HL-60/S4 (cell line): Measurements from ENCODE around the gene CHM.
"Not testable (repeated sequence)": the region's sequence is repeated elsewhere in the genome, so short reads cannot be mapped to it uniquely, and the experiment has no call there.

Experiments used
- in situ Hi-C: fragments of 300-500 bp; cut with MboI; formaldehyde crosslinking; loops from 2 replicates; pipeline ENCODE4 v1.14.3; 2022; ENCODE audit warnings: low sequenced_read_pairs

The CHM gene, protein sequence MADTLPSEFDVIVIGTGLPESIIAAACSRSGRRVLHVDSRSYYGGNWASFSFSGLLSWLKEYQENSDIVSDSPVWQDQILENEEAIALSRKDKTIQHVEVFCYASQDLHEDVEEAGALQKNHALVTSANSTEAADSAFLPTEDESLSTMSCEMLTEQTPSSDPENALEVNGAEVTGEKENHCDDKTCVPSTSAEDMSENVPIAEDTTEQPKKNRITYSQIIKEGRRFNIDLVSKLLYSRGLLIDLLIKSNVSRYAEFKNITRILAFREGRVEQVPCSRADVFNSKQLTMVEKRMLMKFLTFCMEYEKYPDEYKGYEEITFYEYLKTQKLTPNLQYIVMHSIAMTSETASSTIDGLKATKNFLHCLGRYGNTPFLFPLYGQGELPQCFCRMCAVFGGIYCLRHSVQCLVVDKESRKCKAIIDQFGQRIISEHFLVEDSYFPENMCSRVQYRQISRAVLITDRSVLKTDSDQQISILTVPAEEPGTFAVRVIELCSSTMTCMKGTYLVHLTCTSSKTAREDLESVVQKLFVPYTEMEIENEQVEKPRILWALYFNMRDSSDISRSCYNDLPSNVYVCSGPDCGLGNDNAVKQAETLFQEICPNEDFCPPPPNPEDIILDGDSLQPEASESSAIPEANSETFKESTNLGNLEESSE

DNA sequence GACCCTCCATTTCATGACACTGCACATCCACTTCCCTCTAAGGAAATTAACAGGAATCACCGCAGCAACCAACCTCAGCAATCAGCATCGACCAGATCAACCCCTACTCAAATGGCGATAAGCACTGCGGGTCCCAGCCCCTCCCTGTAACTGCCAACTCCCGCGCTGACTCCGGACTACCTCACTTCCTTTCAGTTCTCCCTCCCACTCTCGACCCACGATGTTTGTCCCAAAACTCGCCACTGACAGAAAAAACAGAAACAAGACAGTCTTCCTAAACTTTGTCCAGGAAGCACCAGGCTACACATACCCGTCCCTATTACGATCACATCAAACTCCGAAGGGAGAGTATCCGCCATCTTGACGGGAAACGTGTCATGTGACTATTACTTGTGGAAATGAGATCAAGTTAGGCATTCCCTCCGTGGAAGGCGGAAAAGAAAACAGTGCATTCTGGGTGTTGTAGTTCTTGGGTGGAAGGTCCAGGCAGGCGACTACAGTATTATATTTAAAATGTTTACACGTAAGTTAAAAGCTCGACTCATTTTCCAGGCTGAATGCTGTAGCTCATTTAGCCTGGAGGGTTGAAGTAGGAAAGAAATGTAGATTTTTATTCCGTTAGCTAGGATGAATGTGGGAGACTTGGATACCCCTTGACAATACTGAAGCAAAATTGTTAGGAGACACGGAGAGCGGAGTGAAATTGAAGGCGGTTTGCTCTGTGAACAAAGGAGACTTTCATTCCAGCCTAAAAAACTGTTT lies at the start of gene CHM:
TSS of gene CHM (minus strand) at position 385 of the 762 bp plus-strand sequence. CDS start at position 359, 26 bp downstream.
- in situ Hi-C loops, result no loop called here

DNA sequence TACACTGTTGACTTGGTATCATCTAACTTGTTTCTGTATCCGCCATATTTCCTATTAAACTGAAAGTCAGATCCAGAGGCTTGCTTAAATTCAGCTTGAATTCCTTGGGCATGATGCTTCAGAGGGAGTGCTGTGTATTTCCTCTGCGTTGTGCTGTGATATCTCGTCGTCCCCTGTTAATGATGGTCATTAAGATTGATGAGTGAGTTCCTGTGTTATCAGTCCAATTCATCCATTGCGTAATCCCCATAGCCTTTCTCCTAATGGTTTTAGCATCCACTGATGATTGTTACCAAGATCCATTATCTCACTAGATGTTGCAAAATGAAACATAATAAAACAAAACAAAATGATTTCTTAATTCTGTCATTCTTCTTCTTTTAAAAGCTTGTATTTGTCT lies 31.3 kb upstream of the CHM start:
- in situ Hi-C loops, result no loop called here

DNA sequence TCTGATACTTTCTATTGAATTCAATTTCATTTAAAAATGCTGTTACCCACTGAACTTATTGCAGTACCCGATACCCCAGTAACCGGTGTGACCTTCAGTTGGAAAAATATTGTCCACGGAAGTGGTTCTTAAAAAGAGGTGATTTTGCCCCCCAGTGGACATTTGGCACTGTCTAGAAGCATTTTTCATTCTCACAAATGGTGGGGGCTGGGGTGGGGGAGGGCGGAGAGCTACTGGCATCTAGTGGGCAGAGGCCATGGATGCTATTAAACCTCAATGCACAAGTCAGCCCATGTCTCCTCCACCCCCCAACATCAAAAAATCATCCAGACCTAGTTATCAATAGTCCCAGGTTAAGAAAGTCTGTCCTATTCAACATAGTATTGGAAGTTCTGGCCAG lies 19.6 kb upstream of the CHM start:
- in situ Hi-C loops, result no loop called here

DNA sequence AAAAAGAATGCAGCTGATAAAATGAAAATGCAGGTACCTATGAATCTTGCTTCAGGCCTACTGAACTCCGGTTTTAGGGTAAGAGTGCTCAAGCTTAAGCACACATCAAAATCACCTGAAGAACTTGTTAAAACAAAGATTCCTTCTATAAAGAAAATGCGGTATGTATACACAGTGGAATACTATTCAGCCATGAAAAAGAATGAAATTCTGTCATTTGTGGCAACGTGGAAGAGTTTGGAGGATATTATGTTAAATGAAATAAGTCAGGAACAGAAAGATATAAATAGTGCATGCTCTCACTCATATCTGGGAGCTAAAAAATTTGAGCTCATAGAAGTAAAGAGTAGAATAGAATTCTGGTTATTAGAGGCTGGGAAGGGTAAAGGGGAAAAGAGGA lies 14.0 kb upstream of the CHM start:
- in situ Hi-C loops, result no loop called here

DNA sequence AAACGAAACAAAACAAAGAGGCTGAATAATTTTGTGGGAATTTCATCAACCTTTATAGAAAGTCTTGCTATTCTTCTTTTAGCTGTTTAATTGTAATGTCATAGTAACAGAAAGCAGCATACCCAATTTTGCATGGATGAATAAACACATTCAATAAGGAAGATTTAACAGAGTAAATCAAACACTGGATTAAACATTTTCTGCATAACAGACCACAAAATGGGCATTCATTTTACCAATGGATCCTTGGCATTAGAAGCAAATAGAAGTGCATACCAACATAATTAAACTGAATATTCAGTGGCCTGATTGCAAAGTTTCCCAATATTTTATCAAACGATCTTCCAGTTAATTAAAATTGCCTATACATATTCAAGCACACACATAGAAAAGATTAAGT lies 4.4 kb upstream of the CHM start:
- in situ Hi-C loops, result no loop called here

DNA sequence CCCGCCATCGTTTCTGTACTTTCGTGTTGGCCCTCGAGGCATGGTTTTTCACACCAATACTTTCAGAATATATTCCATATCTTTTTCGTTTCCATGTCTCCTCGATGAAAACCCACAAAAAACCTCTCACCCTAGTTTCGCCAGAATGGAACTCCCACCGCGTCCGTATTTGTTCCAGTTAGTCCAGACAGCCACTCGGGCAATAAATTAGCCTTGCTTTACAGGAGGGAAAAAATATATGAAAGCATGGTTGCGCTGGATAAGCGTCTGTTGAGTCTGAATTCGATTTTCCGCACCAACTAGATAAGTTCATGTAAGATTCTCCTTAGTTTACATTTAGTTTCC lies 550 bp upstream of the CHM start:
- in situ Hi-C loops, result no loop called here

DNA sequence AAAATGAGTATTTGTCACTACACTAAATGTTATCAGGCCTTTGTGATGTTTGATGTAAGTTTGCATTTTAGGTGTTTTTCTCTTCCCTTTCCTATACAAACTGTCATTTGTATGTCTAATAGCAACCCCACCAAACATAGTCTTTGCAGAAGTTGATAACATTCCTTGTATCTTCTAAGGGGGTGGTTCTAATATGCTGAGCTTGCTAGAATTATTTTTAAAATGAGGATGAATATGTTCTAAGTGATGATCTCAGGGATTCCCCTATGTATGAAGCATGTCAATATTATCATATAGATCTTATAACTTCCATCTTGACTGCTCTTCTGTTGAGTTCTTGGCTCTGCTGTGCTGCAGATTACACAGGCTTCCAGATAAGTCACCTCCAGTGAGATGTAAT lies 3.1 kb downstream of the CHM start:
- in situ Hi-C loops, result no loop called here

DNA sequence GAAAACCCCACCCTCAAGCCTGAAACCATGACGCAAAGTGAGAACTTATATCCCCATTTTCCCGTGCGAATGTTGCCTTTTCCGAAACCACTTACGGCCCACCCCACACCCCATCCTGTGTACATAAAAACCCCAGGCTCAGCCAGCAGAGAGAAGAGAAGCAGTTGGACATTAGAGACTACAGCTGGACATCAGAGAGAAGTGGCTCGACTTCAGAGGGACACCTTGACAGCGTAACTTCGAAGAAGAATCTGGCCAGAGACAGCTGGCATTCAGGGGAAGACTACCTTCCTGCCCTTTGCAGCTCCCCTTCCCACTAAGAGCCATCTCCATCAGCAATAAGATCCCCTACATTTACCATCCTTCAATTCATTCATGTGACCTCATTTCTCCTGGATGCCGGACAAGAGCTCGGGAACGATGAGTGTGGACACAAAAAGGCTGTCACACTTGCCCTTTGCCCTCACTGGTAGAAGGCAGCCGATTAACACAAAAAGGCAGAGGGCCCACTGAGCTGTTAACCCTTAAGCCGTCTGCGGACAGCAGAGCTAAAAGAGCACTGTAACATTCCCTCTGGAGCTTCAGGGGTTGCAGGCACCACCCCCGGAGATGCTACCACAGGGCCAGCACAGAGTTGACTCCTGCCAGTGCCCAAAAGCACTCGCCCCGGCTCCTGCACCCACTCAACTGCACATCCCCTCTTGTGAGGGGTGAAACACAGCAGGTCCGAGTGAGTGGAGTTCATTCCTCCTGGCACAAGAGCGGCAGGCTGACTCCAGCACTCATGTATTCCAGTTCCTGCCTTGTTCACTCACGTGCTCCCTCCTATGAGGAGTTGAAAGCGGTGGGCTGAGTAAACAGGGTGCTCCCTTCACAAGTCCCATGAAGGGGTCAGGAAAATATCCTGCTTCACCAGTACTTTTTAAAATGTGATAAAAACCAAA lies 7.5 kb downstream of the CHM start:
- in situ Hi-C loops, result no loop called here

DNA sequence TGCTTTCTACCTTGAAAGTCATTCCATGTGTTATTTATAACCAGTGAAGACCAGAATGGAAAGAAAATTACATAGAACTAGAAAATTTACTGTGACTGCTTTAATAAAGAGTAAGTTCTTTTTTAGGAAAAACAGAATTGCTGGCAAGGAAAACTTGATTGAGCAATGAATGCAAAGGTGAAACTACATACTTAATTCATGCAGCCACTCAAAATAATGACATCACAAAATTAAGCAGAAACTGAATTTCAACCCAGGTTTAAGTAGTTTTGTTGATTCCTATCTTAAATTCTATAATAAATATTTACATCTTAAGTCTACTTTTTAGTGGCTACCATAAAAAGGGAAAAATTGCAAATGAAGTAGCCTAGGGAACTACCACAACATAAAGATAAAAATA lies 14.0 kb downstream of the CHM start:
- in situ Hi-C loops, result no loop called here

DNA sequence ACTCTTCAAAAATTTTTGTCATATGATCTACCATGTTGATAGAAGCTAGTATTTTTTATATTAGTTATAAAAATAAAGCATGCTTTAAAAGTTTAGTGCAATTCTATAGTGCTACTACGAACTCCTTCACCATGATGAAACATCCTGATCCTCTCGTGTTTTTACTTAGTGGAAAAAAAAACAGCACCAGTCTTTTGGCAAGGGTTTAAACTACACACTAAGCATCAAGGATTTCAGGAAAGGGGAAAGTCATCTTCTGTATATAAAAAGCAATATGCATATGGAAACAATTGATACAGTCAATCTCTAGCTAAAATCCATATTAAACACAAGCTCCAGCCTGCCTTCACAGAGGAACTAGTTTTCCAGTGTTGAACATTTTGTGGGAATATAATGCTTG lies 18.7 kb downstream of the CHM start:
- in situ Hi-C loops, result no loop called here

DNA sequence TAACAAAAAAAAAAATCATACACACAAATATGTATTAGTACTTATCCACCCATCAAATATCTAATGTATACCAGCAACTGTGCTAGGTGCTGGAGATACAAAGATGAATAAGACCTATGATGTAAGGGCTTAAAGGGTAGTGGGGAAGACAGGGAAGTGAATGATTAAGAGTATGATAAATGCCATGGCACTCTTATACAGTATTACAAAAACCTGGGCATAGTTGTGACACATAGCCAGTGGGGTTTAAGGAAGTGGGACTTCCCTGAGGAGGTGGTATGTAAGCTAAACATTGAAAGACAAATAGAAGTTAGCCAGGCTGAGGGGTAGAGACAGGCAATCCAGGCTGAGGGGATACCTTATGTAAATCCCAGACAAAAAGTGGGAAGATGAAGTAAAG lies 23.5 kb downstream of the CHM start:
- in situ Hi-C loops, result no loop called here

DNA sequence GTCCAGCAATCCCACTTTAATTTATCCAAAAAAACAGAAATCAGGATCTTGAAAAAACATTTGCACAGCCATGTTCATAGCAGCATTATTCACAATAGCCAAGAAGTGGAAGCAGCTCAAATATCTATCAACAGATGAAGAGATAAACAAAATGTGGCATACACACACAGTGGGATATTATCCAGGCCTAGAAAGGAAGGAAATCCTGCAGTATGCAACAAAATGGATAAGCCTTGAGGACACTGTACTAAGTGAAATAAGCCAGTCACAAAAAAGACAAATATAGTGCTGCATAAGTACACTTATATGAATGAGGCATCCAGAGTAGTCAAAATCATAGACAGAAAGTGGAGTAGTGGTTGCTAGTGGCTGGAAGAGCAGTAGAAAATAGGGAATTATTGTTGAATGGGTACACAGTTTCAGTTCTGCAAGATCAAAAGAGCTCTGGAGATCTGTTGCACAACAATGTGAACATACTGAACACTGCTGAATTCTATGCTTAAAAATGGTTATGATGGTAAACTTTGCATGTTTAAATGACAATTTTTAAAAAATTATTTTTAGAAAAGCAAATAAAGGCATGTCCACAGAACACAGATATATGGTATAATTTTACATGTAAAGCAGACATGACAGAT lies 25.6 kb downstream of the CHM start:
- in situ Hi-C loops, result no loop called here

DNA sequence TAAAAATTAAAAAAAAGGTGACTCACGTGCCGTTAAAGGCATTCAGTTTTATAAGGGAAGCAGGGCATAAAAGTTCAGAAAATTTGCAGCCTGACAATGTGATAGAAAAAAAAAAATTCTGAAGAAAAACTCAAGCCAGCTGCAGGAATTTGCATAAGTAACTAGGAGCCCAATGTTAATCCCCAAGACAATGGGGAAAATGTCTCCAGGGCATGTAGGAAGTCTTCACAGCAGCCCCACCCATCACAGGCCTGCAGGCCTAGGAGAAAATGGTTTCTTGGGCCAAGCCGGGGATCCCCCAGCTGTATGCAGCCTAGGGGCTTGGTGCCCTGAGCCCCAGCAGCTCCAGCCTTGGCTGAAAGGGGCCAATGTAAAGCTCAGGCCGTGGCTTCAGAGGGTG lies 31.2 kb downstream of the CHM start:
- in situ Hi-C loops, result no loop called here

DNA sequence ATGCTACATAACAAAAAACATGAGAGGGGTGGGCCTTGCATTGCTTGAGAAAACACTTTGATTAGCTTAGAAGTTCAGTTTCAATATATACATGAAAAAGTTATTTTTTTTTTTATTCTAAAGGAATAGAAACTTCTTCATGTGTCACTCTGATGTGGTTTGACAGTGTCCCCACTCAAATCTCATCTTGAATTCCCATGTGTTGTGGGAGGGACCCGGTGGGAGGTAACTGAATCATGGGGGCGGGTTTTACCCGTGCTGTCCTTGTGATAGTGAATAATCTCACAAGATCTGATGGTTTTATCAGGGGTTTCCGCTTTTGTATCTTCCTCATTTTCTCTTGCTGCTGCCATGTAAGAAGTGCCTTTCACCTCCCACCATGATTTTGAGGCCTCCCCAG lies 32.4 kb downstream of the CHM start:
- in situ Hi-C loops, result not testable (repeated sequence)

DNA sequence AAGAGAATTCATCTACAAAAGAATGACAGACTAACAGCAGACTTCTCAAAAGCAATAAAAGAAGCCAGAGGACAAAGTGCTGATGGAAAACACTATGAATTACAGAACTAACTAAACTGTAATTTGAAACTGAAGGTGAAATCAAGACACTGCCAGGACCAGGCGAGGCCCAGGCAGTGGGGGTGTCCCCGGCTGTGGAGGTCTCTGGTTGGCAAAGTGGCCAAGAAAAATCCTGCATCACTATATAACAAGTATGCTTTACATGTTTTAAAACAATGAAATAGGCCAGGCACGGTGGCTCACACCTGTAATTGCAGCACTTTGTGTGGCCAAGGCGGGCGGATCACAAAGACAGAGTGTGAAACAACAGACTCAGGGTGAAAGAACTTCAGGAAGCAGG lies 32.9 kb downstream of the CHM start:
- in situ Hi-C loops, result no loop called here

DNA sequence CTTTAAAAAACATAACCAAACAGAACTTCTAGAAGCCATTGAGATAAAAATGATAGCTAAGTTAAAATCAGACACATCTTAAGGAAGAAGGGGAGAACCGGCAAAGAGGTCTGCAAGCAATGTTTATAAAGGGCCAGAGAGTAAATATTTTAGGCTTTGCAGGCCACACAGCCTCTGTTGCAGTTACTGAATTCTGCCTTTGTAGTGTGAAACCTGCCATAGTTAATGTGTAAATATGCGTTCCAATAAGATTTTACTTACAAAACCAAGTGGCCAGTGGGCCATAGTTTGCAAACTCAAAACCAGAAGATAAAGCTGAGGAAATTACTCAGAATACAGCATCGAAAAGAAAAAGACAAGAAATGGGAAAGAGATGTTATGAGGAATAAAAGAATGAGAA lies 33.6 kb downstream of the CHM start:
- in situ Hi-C loops, result no loop called here

DNA sequence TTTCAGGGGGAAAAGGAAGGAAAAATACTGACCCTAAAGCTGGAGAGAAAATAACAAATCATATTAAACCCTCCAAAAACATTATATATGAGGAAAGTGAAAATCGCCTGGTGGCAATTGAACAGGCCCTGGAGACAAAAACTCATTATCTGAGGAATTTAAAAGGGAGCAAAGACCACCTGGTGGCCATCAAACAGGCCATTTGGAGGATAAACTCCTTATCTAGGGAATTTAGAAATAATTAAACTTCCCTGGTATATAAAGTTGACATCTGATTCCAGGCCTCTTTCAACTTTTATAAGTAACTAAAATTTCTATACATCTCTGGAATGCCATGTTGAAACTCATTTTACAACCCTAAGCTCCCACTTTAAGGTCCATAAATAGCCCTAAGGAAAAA lies 35.2 kb downstream of the CHM start:
- in situ Hi-C loops, result no loop called here

DNA sequence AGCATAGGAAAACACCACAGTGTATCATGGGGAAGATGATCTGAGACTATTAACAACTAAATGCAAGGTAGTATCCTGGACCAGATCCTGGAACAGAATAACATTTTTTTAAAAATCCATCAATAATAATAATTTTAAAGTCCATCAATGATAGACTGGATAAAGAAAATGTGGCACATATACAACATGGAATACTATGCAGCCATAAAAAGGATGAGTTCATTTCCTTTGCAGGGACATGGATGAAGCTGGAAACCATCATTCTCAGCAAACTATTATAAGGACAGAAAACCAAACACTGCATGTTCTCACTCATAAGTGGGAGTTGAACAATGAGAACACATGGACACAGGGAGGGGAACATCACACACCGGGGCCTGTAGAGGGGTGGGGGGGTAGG lies 37.6 kb downstream of the CHM start:
- in situ Hi-C loops, result not testable (repeated sequence)

DNA sequence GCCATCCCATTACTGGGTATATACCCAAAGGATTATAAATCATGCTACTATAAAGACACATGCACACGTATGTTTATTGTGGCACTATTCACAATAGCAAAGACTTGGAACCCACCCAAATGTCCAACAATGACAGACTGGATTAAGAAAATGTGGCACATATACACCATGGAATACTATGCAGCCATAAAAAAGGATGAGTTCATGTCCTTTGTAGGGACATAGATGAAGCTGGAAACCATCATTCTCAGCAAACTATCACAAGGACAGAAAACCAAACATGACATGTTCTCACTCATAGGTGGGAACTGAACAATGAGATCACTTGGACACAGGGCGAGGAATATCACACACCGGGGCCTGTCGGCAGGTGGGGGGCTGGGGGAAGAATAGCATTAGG lies 39.5 kb downstream of the CHM start:
- in situ Hi-C loops, result not testable (repeated sequence)

DNA sequence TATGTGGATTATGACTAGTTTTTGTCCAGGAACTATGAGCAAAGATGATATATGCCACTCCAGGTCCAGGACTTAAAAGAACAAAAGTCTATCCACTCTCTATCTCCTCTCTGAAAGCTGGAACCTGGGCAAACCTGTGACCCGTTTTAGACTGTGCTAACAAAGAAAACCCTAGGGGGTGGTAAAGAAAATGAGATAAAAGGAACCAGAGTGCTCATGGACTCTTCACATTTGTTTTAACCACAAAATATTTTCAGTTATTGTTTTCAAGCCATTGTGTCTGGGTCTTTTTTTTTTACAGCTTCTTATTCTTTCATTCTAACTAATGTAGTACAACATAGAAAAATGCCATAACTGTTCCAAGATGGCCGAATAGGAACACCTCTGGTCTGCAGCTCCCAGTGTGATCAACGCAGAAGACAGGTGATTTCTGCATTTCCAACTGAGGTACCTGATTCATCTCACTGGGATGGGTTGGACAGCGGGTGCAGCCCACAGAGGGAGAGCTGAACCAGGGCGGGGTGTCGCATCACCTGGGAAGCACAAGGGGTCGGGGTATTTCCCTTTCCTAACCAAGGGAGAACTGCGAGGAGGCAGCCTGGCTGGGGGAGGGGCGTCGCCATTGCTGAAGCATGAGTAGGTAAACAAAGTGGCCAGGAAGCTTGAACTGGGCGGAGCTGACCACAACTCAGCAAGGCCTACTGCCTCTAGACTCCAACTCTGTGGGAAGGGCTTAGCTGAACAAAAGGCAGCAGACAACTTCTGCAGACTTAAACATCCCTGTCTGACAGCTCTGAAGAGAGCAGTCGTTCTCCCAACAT lies 45.1 kb downstream of the CHM start:
- in situ Hi-C loops, result no loop called here
